Upper lobe of left lung (tissue), 4 donors: ENCODE measurements around the gene TRHDE.

Experiments
- EP300 ChIP-seq, 4 donors: sonication (generic); formaldehyde crosslinking; IDR thresholded peaks; one replicate each; pipeline ENCODE4 v1.5.1; 2017; ENCODE audit warnings: antibody characterized with exemption in 4 of 4, control low read depth in 2 of 4
- POLR2A ChIP-seq, 4 donors: fragments of 450-650 bp; IDR thresholded peaks; one replicate each; pipeline ENCODE4 v1.5.1; 2016 to 2017; ENCODE audit warnings: antibody characterized with exemption in 4 of 4, mild to moderate bottlenecking in 2 of 4
- POLR2AphosphoS5 ChIP-seq, 2 donors: sonication (generic); formaldehyde crosslinking; IDR thresholded peaks; one replicate each; pipeline ENCODE4 v1.5.1; 2017; ENCODE audit warnings: antibody characterized with exemption in 2 of 2
- TF ChIP-seq, protein P1 (sequence below), 6 experiments: fragments of 450-650 bp in 4 of 6; fragments of 200-600 bp in 2 of 6; sonication (generic) in 2 of 6; IDR thresholded peaks; one replicate each; pipeline ENCODE4 v1.5.1; 2016 to 2019; ENCODE audit warnings: antibody characterized with exemption in 6 of 6

DNA sequence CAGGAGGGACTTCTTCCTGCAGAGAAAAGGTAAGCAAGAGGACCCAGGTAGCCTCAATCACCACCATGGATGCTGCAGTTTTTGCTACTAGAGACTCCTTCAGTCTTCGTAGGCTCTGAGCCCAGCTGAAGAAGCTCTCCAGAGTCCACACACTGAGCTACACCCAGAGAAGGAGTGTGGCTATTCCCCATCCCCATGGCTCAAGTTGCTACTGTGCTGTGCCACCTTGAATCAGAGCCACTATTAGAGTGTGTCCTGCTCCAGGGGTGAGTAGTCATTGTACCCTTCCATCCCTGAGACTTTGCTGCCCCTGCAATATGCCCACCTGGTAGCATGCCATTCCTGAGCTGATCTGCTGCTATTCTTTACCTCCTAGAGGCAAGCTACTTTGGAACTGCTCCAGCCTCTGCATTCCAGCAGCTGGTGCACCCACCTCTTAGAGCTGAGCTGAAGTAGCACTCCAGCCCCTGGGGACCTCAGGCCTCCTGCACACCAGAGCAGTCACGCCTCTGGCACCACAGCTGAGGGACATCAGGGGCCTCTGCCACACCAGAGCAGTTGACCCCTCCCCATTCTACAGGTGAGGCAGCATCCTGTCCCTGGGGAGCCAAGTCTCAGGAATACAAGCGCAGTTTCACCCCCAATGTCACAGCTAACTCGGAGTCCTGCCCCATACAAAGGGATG, 213.0 kb downstream of the TRHDE start:
- TF ChIP-seq, protein P1, sequence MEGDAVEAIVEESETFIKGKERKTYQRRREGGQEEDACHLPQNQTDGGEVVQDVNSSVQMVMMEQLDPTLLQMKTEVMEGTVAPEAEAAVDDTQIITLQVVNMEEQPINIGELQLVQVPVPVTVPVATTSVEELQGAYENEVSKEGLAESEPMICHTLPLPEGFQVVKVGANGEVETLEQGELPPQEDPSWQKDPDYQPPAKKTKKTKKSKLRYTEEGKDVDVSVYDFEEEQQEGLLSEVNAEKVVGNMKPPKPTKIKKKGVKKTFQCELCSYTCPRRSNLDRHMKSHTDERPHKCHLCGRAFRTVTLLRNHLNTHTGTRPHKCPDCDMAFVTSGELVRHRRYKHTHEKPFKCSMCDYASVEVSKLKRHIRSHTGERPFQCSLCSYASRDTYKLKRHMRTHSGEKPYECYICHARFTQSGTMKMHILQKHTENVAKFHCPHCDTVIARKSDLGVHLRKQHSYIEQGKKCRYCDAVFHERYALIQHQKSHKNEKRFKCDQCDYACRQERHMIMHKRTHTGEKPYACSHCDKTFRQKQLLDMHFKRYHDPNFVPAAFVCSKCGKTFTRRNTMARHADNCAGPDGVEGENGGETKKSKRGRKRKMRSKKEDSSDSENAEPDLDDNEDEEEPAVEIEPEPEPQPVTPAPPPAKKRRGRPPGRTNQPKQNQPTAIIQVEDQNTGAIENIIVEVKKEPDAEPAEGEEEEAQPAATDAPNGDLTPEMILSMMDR (IDR thresholded peaks at IDR 0.05): no peak
- TF ChIP-seq EP300 (IDR thresholded peaks at IDR 0.05) (no peak), POLR2A (IDR thresholded peaks at IDR 0.05) (no peak), POLR2AphosphoS5 (IDR thresholded peaks at IDR 0.05) (no peak)
